ENCODE measurements around the gene COG5. TPM values are rescaled to one million over a fixed set of nuclear protein-coding genes. Genes with fewer than 3 reads are reported as not detected.

Gene COG5
- total RNA-seq, 1 experiment from 2014 or later, result 29.1 TPM

DNA sequence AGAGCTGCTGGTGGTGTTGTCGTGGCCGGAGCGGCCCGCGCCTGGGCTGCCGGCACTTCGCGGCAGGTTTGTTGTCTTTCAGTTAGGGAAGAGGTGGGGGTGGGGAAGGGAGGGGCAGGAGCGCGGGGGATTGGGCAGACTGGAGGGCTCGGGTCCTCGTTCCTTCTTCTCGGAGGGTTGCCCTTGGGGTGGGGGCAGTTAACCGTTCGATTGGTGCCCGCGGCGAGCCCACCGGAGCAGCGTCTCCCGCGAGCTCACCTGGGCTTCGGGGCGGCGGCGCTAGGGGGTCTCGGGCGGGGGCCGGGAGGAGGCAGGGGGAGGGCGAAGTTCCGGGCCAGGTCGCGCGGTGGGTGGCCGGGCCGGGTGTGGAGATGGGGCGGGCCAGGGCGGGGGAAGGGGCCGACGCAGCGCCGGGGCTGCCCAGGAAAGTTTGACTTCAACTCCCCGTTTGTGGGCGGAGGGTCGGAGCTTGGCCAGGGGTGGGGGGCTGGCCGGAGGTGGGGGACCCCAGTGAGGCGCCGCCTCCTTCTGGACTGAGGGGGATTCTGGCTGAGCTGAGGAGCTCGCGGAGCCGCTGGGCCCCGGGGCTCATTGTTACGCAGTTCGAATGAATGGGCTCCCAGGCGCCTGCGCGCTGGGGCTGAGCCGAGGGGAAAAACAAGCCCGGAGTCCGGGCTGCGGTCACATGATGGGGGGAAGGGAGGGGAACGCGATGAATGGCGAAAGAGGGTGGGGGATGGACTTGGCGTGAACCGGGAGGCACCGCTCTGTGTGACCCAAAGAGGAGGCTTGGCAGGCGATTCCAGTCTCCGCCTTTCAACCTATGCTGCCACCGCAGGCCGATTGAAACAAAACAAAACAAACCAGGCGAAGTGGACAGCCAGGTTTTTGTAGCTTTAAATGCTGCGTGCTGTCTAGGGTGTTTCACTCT is 394.3 kb downstream of the COG5 start:
- H3K27me3 ChIP-seq (ENCODE audit: control insufficient read depth, insufficient read depth, low read length), result peaks cover 14% of the 10 kb centered on the region
- H3K4me3 ChIP-seq (ENCODE audit: low read depth in 2 of 2, low read length in 2 of 2), result peak overlapping the region; percentile 79 to 91
- no peaks in the 10 kb centered on the region for H3K9me3 ChIP-seq (ENCODE audit: control insufficient read depth, insufficient read depth, low read depth, low read length)
- in situ Hi-C loops (cut with HindIII; ENCODE audit: low pct_unique_long_range_greater_than_20kb, low sequenced_read_pairs), result no loop called here
- peak; percentile 83 for ATAC-seq
- intact Hi-C loops (cut with micrococcal nuclease; ENCODE audit: unreplicated experiment), result no loop called here
- H3K4me1 ChIP-seq (ENCODE audit: control insufficient read depth, insufficient read depth, low read length), result peaks cover 10% of the 10 kb centered on the region; the same call in 1 of the 2 replicates
- TF ChIP-seq, protein P1, sequence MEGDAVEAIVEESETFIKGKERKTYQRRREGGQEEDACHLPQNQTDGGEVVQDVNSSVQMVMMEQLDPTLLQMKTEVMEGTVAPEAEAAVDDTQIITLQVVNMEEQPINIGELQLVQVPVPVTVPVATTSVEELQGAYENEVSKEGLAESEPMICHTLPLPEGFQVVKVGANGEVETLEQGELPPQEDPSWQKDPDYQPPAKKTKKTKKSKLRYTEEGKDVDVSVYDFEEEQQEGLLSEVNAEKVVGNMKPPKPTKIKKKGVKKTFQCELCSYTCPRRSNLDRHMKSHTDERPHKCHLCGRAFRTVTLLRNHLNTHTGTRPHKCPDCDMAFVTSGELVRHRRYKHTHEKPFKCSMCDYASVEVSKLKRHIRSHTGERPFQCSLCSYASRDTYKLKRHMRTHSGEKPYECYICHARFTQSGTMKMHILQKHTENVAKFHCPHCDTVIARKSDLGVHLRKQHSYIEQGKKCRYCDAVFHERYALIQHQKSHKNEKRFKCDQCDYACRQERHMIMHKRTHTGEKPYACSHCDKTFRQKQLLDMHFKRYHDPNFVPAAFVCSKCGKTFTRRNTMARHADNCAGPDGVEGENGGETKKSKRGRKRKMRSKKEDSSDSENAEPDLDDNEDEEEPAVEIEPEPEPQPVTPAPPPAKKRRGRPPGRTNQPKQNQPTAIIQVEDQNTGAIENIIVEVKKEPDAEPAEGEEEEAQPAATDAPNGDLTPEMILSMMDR (IDR thresholded peaks at IDR 0.05), result no peak
- TF ChIP-seq POLR2AphosphoS5 (IDR thresholded peaks at IDR 0.05; ENCODE audit: low read depth, low read length), result peak; percentile 49; the same call in 1 of the 2 replicates
- peak; percentile 67; the same call in 1 of the 2 replicates for TF ChIP-seq TCF7L2 (IDR thresholded peaks at IDR 0.05; ENCODE audit: low read depth, low read length)
- peak; percentile 95 for TF ChIP-seq SIN3A (IDR thresholded peaks at IDR 0.05; ENCODE audit: borderline replicate concordance, insufficient read depth, low read depth, low read length)
- POLR2A ChIA-PET, result interaction anchor here (0.6 to 0.8 kb wide), 5 partner anchors 88 to 1084 kb away, joined by 4 to 10 read pairs (median 4); no protein-coding TSS in a partner anchor
- H3K27ac ChIP-seq (ENCODE audit: low read length), result peak overlapping the region; percentile 87
- H3K36me3 ChIP-seq (ENCODE audit: control insufficient read depth, insufficient read depth, low read length), result no peaks in the 10 kb centered on the region
- BruUV-seq (replicated peaks), result no TSS peak
- CTCF ChIA-PET, result interaction anchor here (0.6 to 0.7 kb wide), 4 partner anchors 11 to 1571 kb away, joined by 3 to 10 read pairs (median 7); no protein-coding TSS in a partner anchor
- peak; percentile 98 for DNase-seq (ENCODE audit: low read depth, low spot score)

DNA sequence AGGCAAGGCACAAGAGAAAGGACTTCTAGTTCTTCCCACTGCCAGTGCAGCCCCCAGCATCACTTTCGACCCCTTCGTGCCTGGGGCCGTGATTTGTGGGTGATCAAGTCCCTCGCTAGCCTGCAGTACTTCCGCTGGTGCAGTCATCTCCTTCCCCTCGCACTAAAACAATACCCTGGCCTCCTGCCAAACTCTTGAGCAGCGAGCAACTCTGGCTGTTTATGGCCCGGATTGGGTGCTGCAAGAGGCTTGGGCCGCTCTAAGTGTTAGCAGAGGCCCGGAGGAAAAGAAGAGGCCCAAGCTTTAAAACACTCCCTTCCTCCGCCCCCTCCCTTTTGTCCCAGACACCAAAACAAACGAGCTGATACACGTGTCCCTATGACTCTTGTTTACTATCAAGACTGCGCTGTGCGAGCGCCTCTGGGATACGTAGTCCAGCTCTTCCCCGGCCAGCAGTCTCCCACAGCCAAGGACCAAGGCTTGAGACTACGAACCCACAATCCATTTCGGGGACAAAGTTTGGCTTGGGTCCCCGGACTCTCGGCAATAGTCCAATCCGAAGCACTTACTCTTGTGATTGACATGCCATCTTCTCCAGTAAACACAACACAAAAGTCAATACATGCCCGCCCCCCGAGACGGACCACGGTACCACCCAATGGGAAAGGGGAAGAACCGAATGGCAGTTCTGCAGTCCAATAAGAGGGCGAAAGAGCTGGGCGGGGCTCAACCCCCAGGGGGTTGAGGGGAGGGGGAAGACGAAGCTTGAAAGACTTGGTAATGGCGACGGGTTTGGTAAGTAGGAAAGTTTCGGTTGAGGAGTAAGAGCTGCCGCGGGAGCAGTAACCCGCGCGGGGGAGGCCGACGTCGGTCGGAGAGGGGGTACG is 395.2 kb downstream of the COG5 start, which contains the start of gene HBP1:
HBP1 (plus strand) TSS at position 771 of the 887 bp plus-strand sequence. CDS start 10,891 bp downstream, outside the sequence.
- in situ Hi-C loops (cut with HindIII; ENCODE audit: low pct_unique_long_range_greater_than_20kb, low sequenced_read_pairs) (no loop called here), intact Hi-C loops (cut with micrococcal nuclease; ENCODE audit: unreplicated experiment) (no loop called here)
- ATAC-seq (peak; percentile 95), DNase-seq (ENCODE audit: low read depth, low spot score) (peak; percentile 100)
- CTCF ChIA-PET, result interaction anchor here (0.6 to 1.5 kb wide), 6 partner anchors 16 to 1571 kb away, joined by 3 to 10 read pairs (median 7); no protein-coding TSS in a partner anchor
- Histone ChIP-seq H3K9me3 (ENCODE audit: control insufficient read depth, insufficient read depth, low read depth, low read length) (no peaks in the 10 kb centered on the region), H3K36me3 (ENCODE audit: control insufficient read depth, insufficient read depth, low read length) (no peaks in the 10 kb centered on the region), H3K4me1 (ENCODE audit: control insufficient read depth, insufficient read depth, low read length) (peaks cover 6% of the 10 kb centered on the region; the same call in 1 of the 2 replicates), H3K27me3 (ENCODE audit: control insufficient read depth, insufficient read depth, low read length) (peaks cover 14% of the 10 kb centered on the region), H3K27ac (ENCODE audit: low read length) (peak within 1 kb of the TSS; percentile 87), H3K4me3 (ENCODE audit: low read depth in 2 of 2, low read length in 2 of 2) (peak within 1 kb of the TSS; percentile 79 to 91)
- TF ChIP-seq TCF7L2 (IDR thresholded peaks at IDR 0.05; ENCODE audit: low read depth, low read length) (peak; percentile 64), SIN3A (IDR thresholded peaks at IDR 0.05; ENCODE audit: borderline replicate concordance, insufficient read depth, low read depth, low read length) (peak; percentile 99), POLR2AphosphoS5 (IDR thresholded peaks at IDR 0.05; ENCODE audit: low read depth, low read length) (peak; percentile 59; the same call in 1 of the 2 replicates)
- TF ChIP-seq, protein P2, sequence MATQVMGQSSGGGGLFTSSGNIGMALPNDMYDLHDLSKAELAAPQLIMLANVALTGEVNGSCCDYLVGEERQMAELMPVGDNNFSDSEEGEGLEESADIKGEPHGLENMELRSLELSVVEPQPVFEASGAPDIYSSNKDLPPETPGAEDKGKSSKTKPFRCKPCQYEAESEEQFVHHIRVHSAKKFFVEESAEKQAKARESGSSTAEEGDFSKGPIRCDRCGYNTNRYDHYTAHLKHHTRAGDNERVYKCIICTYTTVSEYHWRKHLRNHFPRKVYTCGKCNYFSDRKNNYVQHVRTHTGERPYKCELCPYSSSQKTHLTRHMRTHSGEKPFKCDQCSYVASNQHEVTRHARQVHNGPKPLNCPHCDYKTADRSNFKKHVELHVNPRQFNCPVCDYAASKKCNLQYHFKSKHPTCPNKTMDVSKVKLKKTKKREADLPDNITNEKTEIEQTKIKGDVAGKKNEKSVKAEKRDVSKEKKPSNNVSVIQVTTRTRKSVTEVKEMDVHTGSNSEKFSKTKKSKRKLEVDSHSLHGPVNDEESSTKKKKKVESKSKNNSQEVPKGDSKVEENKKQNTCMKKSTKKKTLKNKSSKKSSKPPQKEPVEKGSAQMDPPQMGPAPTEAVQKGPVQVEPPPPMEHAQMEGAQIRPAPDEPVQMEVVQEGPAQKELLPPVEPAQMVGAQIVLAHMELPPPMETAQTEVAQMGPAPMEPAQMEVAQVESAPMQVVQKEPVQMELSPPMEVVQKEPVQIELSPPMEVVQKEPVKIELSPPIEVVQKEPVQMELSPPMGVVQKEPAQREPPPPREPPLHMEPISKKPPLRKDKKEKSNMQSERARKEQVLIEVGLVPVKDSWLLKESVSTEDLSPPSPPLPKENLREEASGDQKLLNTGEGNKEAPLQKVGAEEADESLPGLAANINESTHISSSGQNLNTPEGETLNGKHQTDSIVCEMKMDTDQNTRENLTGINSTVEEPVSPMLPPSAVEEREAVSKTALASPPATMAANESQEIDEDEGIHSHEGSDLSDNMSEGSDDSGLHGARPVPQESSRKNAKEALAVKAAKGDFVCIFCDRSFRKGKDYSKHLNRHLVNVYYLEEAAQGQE (IDR thresholded peaks at IDR 0.05; ENCODE audit: insufficient read depth in 1 of 2, low read depth in 2 of 2, low read length in 1 of 2), result no peak
- TF ChIP-seq, protein P1 (IDR thresholded peaks at IDR 0.05), result no peak
- POLR2A ChIA-PET, result interaction anchor here (0.5 to 0.8 kb wide), 10 partner anchors 16 to 1420 kb away, joined by 3 to 11 read pairs (median 5); no protein-coding TSS in a partner anchor
- BruUV-seq (replicated peaks), result TSS peak; percentile 90
